ENCODE data around the gene LMCD1.

LMCD1 gene

GRCh38 chr3:8576841-8577571 lies 75.4 kb downstream of the LMCD1 start:
- TF ChIP-seq REST (IDR thresholded peaks at IDR 0.05; ENCODE audit: low read depth) (no peak), EGR1 (IDR thresholded peaks at IDR 0.05) (no peak), YY1 (IDR thresholded peaks at IDR 0.05; ENCODE audit: low read depth) (no peak), TCF12 (IDR thresholded peaks at IDR 0.05; ENCODE audit: low read depth) (no peak), CREB1 (IDR thresholded peaks at IDR 0.05; ENCODE audit: low read depth) (no peak), RAD21 (IDR thresholded peaks at IDR 0.05; ENCODE audit: low read depth) (no peak), TAF1 (IDR thresholded peaks at IDR 0.05; ENCODE audit: low read depth) (no peak), TEAD4 (IDR thresholded peaks at IDR 0.05) (no peak), EP300 (IDR thresholded peaks at IDR 0.05; ENCODE audit: borderline replicate concordance) (no peak), NFIC (IDR thresholded peaks at IDR 0.05) (no peak), ZBTB7A (IDR thresholded peaks at IDR 0.05; ENCODE audit: low read depth) (no peak), CEBPB (IDR thresholded peaks at IDR 0.05) (no peak)
- TF ChIP-seq, protein P1, sequence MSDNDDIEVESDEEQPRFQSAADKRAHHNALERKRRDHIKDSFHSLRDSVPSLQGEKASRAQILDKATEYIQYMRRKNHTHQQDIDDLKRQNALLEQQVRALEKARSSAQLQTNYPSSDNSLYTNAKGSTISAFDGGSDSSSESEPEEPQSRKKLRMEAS (IDR thresholded peaks at IDR 0.05): no peak
- TF ChIP-seq, protein P2, sequence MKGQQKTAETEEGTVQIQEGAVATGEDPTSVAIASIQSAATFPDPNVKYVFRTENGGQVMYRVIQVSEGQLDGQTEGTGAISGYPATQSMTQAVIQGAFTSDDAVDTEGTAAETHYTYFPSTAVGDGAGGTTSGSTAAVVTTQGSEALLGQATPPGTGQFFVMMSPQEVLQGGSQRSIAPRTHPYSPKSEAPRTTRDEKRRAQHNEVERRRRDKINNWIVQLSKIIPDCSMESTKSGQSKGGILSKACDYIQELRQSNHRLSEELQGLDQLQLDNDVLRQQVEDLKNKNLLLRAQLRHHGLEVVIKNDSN (IDR thresholded peaks at IDR 0.05): no peak

DNA sequence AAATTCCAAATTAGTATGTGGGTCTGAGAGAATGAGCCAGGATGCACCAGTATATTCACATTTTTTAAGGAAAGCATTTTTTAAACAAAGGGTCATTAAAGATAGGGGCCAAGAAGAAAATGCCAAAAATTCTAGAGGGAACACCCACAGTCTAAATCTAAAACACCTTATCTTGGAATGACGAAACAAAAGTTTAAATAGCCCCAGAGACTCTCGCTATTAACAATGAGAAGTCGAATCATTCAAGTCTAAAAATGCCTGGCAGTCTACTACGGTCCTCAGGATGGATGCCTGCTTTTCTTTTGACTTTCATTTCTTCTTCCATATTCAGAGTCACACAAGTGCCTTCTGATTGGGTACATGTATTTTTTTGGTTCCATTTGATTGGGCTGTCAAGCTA lies 76.7 kb downstream of the LMCD1 start:
- TF ChIP-seq REST (IDR thresholded peaks at IDR 0.05; ENCODE audit: low read depth) (no peak), YY1 (IDR thresholded peaks at IDR 0.05; ENCODE audit: low read depth) (no peak), FOXM1 (IDR thresholded peaks at IDR 0.05; ENCODE audit: borderline replicate concordance, low read depth) (no peak)

DNA sequence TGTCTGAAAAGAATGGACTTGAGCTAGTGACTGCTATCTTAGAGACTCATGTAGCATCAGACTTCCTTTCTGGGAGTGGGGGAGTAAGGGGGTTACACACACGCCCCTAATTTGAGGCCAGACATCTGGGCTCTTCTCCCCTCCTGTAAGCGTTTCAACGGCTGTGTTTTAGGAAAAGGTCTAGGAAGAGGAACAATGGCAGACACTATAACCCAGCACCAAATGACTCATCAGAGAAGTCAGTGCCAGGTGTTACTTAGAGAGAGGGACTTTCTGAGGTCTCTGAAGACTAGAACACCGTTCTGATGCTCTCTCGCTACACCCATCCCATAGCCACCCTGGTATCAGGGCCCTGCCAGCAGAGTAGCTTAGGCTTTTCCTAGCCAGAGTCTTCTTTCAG lies 77.5 kb downstream of the LMCD1 start:
- no peak for TF ChIP-seq REST (IDR thresholded peaks at IDR 0.05; ENCODE audit: low read depth)
- TF ChIP-seq, protein P1 (IDR thresholded peaks at IDR 0.05): no peak
- TF ChIP-seq TCF12 (IDR thresholded peaks at IDR 0.05; ENCODE audit: low read depth): no peak
- TF ChIP-seq, protein P2 (IDR thresholded peaks at IDR 0.05): no peak
- TF ChIP-seq ZBTB7A (IDR thresholded peaks at IDR 0.05; ENCODE audit: low read depth): no peak
- no peak for TF ChIP-seq RAD21 (IDR thresholded peaks at IDR 0.05; ENCODE audit: low read depth)
- no peak for TF ChIP-seq YY1 (IDR thresholded peaks at IDR 0.05; ENCODE audit: low read depth)
- TF ChIP-seq NFIC (IDR thresholded peaks at IDR 0.05): no peak

DNA sequence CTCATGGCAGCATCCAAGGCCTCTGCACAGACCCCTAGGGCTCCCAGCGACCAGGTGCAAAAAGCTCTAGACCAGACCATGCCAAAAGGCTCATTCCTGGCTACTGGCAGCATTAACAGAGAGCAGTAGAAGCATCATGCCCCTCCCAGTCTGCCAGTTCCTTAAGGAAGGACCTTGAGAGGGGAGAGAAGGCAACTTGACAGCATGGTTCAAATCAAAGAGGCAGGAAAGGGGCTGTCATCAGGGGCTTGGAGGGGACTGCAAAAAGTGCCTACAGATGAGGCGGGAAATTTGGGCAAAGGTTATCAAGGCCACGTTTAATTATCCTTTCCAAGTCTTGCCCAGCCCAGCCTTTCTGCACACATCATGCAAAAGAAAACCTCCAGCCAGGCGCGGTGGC lies 78.3 kb downstream of the LMCD1 start:
- TF ChIP-seq RAD21 (IDR thresholded peaks at IDR 0.05; ENCODE audit: low read depth) (no peak), CEBPB (IDR thresholded peaks at IDR 0.05) (no peak), YY1 (IDR thresholded peaks at IDR 0.05; ENCODE audit: low read depth) (no peak), ZBTB7A (IDR thresholded peaks at IDR 0.05; ENCODE audit: low read depth) (no peak)

GRCh38 chr3:8580434-8580833 lies 78.8 kb downstream of the LMCD1 start:
- TF ChIP-seq CEBPB (IDR thresholded peaks at IDR 0.05): peak; percentile 53; the same call in 1 of the 2 replicates

All from Ishikawa (cell line).